Heart left ventricle (tissue), 16 donors: ENCODE data around the gene TRIM67. TPM values are rescaled to one million over a fixed set of nuclear protein-coding genes. Genes with fewer than 3 reads are reported as not detected.

Experiments used
- ATAC-seq, 4 donors: fragments of 200-7000 bp; cut with Tn5 transposase; one replicate each; pipeline ENCODE4 v1.9.1; 2020 to 2022; ENCODE audit warnings: moderate library complexity in 4 of 4, mild to moderate bottlenecking in 3 of 4, moderate number of reproducible peaks in 1 of 4
- DNase-seq, 5 donors: peaks; one replicate each; pipeline ENCODE4 v3.0.0-alpha.2; 2020
- H3K27ac ChIP-seq, 12 donors: fragments of 200-600 bp; sonication (generic) in 4 of 12; one replicate each; pipeline versions ENCODE4 v1.5.0 to v1.8.0; 2016 to 2022; ENCODE audit warnings: mild to moderate bottlenecking in 2 of 12
- H3K27me3 ChIP-seq, 9 donors: fragments of 200-600 bp; sonication (generic) in 2 of 9; one replicate each; pipeline versions ENCODE4 v1.5.1 to v1.8.0; 2016 to 2022; ENCODE audit warnings: mild to moderate bottlenecking in 3 of 9
- H3K36me3 ChIP-seq, 9 donors: fragments of 200-600 bp; sonication (generic) in 2 of 9; one replicate each; pipeline versions ENCODE4 v1.5.0 to v1.8.0; 2018 to 2022; ENCODE audit warnings: mild to moderate bottlenecking in 2 of 9
- H3K4me1 ChIP-seq, 12 donors: fragments of 200-600 bp; sonication (generic) in 4 of 12; one replicate each; pipeline versions ENCODE4 v1.5.0 to v1.8.0; 2016 to 2022; ENCODE audit warnings: mild to moderate bottlenecking in 3 of 12
- H3K4me3 ChIP-seq, 12 donors: fragments of 200-600 bp; sonication (generic) in 4 of 12; one replicate each; pipeline versions ENCODE4 v1.5.0 to v1.8.0; 2017 to 2022; ENCODE audit warnings: mild to moderate bottlenecking in 9 of 12, moderate library complexity in 4 of 12
- H3K9me3 ChIP-seq, 12 donors: fragments of 200-600 bp; sonication (generic) in 4 of 12; one replicate each; pipeline versions ENCODE4 v1.5.0 to v1.8.0; 2016 to 2022; ENCODE audit warnings: mild to moderate bottlenecking in 1 of 12
- POLR2A ChIP-seq, 2 donors: fragments of 450-650 bp; IDR thresholded peaks; one replicate each; pipeline ENCODE4 v1.6.1; 2017; ENCODE audit warnings: antibody characterized with exemption in 2 of 2, mild to moderate bottlenecking in 2 of 2, moderate library complexity in 2 of 2
- WGBS, 4 donors: extraction: QIAGEN DNeasy Blood & Tissue Kit in 2 of 4; methylation state at CpG; one replicate each; pipeline versions ENCODE4 v1.1.5 to v1.1.7; 2013 to 2018; 5-methylcytosine and 5-hydroxymethylcytosine counted together
- intact Hi-C, 10 donors: fragments of 100-400 bp; cut with DNase I; formaldehyde crosslinking; loops; one replicate each; pipeline versions ENCODE4 v1.11.1 to v1.14.2; 2022
- polyA plus RNA-seq, 2 donors: library from polyadenylated mRNA; stranded (reverse); fragments of 200-250 nt; gene quantifications; one replicate each; pipeline ENCODE4 v1.2.3, GENCODE V29; 2013
- total RNA-seq, 9 donors: library from RNA; depleted of rRNA in 2 of 9; stranded (reverse); fragments of >200 nt in 2 of 9; fragmentation: NEBNext Ultra II Directional in 3 of 9; extraction: Animal tissue kit (Norgen Biotek cat#: 25700) in 3 of 9; gene quantifications; one replicate each; pipeline versions ENCODE4 v1.1.0 to v1.2.4, GENCODE V29; 2016 to 2023
- TF ChIP-seq, protein P1 (sequence below), 12 donors: fragments of 200-600 bp; sonication (generic) in 4 of 12; IDR thresholded peaks; one replicate each; pipeline versions ENCODE4 v1.5.0 to v1.8.0; 2018 to 2022; ENCODE audit warnings: antibody characterized with exemption in 12 of 12, mild to moderate bottlenecking in 5 of 12
- donor health status: ischemic (EF 13 %, LVEDD 7.1; RV severe dilation, severe dysfunction).
- donor health status: healthy with polysubstance abuse.
- donor health status: DM: no; HTN: yes; CAD: no.
- donor health status: DM: no; HTN: no; CAD: no.
- donor health status: ischemic (EF 25% LVEDD 6.9; RV normal size, moderate dysfunction).
- donor health status: ischemic (EF 25% LVEDD 5.7; RV mildly dilated, moderate dysfunction).
- donor health status: healthy.
- donor health status: DM: yes; HTN: yes; CAD: no.
- donor health status: ischemic (EF 35%, LVEDD 5.7; RV mildly dilated, moderate dysfunction).
- donor health status: nonischemic (EF 11% LVEDD 7.7; RV severe dilation, severe dysfunction).
- donor health status: DM: yes; HTN: yes; CAD: no.
- donor health status: PGD.
- donor health status: ischemic (EF 29% LVEDD 5.4; RV normal size, mild dysfunction).
- donor health status: nonischemic (EF 23%, LVEDD 6.1; RV moderate dilation, normal function).

The TRIM67 gene
- total and polyA plus RNA-seq, 11 donors: 0.12 to 0.16 (median 0.13) TPM; not detected in 8

DNA sequence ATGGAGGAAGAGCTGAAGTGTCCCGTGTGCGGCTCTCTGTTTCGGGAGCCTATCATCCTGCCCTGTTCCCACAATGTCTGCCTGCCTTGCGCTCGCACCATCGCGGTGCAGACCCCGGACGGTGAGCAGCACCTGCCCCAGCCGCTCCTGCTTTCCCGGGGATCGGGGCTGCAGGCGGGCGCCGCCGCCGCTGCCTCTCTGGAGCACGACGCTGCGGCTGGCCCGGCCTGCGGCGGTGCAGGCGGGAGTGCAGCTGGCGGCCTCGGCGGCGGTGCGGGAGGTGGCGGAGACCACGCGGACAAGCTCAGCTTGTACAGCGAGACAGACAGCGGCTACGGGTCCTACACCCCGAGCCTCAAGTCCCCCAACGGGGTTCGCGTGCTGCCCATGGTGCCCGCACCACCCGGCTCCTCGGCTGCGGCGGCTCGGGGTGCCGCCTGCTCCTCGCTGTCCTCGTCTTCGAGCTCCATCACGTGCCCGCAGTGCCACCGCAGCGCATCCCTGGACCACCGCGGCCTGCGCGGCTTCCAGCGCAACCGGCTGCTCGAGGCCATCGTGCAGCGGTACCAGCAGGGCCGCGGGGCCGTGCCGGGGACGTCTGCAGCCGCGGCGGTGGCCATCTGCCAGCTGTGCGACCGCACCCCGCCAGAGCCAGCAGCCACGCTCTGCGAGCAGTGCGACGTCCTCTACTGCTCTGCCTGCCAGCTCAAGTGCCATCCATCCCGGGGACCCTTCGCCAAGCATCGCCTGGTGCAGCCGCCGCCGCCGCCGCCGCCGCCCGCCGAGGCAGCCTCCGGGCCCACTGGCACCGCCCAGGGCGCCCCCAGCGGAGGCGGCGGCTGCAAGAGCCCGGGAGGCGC lies 1.3 kb downstream of the TRIM67 start:
- TF ChIP-seq, protein P1, sequence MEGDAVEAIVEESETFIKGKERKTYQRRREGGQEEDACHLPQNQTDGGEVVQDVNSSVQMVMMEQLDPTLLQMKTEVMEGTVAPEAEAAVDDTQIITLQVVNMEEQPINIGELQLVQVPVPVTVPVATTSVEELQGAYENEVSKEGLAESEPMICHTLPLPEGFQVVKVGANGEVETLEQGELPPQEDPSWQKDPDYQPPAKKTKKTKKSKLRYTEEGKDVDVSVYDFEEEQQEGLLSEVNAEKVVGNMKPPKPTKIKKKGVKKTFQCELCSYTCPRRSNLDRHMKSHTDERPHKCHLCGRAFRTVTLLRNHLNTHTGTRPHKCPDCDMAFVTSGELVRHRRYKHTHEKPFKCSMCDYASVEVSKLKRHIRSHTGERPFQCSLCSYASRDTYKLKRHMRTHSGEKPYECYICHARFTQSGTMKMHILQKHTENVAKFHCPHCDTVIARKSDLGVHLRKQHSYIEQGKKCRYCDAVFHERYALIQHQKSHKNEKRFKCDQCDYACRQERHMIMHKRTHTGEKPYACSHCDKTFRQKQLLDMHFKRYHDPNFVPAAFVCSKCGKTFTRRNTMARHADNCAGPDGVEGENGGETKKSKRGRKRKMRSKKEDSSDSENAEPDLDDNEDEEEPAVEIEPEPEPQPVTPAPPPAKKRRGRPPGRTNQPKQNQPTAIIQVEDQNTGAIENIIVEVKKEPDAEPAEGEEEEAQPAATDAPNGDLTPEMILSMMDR (IDR thresholded peaks at IDR 0.05): no peak
- no peak for TF ChIP-seq POLR2A (IDR thresholded peaks at IDR 0.05)
- ATAC-seq (no peak), DNase-seq (no peak)
- H3K36me3 ChIP-seq: no peaks in the 10 kb centered on the region
- H3K27ac ChIP-seq: no peak overlapping the region
- WGBS, 4 donors: 6 to 10% (median 7%) methylated on average over 32 to 97 of the region's 97 CpGs; no CpG with 5 or more reads in 1 of the 4 donors
- peaks cover 27 to 81% (median 49%) of the 10 kb centered on the region in 9 donors for H3K27me3 ChIP-seq
- intact Hi-C loops: no loop called here
- peaks cover 5 to 34% (median 21%) of the 10 kb centered on the region in 12 donors for H3K4me1 ChIP-seq
- H3K4me3 ChIP-seq: peak overlapping the region in 11 of 12 donors; percentile 21 to 59 (median 48)
- no peaks in the 10 kb centered on the region for H3K9me3 ChIP-seq

DNA sequence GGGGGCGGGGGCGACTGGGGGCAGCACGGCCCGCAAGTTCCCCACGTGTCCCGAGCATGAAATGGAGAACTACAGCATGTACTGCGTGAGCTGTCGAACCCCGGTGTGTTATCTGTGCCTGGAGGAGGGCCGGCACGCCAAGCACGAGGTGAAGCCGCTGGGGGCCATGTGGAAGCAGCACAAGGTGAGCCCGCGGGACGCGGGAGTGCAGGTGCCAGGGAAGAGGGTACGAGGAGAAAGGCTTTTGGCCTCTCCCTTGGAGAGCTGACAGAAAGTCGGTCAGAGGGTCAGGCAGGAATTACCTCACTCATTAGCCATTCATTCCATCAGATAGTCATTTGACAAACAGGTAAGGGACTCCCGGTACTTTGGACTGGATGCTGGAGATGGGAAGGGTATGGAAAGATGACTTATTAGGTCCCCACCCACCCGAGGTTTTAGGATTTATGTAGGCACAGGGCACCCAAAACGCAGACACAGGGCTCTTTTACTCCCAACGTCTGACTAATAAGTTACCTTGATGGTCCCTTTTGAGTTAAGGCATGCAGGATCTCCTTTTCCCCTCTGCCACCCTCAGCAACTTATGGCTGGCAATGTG lies 2.1 kb downstream of the TRIM67 start:
- intact Hi-C loops: no loop called here
- no peak for DNase-seq
- Histone ChIP-seq H3K9me3 (no peaks in the 10 kb centered on the region), H3K4me3 (no peak overlapping the region), H3K27ac (no peak overlapping the region), H3K36me3 (no peaks in the 10 kb centered on the region), H3K4me1 (peaks cover 5 to 34% (median 21%) of the 10 kb centered on the region in 12 donors), H3K27me3 (peaks cover 27 to 77% (median 49%) of the 10 kb centered on the region in 9 donors)
- TF ChIP-seq, protein P1 (IDR thresholded peaks at IDR 0.05): no peak
- no peak for TF ChIP-seq POLR2A (IDR thresholded peaks at IDR 0.05)
- 21 to 41% (median 22%) methylated on average over 21 to 23 of the region's 23 CpGs for WGBS, 4 donors
- ATAC-seq: no peak

DNA sequence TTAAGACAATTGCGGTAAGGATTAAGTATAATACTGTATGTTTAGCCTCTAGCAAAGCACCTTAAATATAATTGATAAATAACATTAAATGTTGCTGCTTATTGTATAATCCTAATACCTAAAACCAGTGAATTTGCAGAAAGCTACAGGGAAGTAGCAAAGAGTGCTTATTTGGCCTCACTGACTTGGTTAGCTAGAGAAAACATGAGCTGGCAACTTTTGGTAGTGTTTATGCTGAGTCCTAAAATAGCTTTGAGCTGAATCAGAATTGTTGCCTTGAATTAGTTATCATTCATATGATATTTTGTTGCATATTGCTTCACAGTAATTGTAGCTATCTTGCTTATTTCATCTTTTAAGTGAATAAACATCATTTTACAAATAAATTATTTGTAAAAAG lies 3.5 kb downstream of the TRIM67 start:
- Histone ChIP-seq H3K27me3 (peaks cover 26 to 69% (median 47%) of the 10 kb centered on the region in 9 donors), H3K27ac (no peak overlapping the region), H3K36me3 (no peaks in the 10 kb centered on the region), H3K4me3 (no peak overlapping the region), H3K9me3 (no peaks in the 10 kb centered on the region), H3K4me1 (peaks cover 5 to 34% (median 21%) of the 10 kb centered on the region in 12 donors)
- intact Hi-C loops: no loop called here
- no peak for ATAC-seq
- no peak for DNase-seq
- TF ChIP-seq POLR2A (IDR thresholded peaks at IDR 0.05): no peak
- TF ChIP-seq, protein P1 (IDR thresholded peaks at IDR 0.05): no peak
- WGBS, 4 donors: 96 to 98% (median 97%) methylated on average over 1 of the region's 1 CpG

DNA sequence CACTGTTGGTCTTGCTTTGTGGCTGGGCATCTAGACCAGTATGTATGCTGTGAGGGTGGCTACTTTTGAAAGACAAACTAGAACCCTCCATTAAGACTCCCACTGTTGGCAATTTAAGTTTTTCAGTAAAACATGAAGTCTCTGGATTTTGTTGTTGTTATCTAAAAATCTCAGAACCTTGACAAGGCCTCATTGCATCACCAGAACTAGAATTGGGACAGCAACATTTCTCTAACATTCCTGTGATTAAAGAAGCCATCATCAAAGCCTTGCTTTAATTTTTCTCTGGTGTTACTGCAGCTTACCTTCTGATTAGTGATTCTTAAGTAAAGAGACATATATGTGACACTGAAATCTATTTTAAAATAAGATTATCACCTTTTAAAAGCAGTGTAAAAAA lies 4.5 kb downstream of the TRIM67 start:
- ATAC-seq (no peak), DNase-seq (no peak)
- Histone ChIP-seq H3K9me3 (no peaks in the 10 kb centered on the region), H3K4me3 (no peak overlapping the region), H3K27me3 (peaks cover 19 to 59% (median 37%) of the 10 kb centered on the region in 9 donors), H3K36me3 (no peaks in the 10 kb centered on the region), H3K27ac (no peak overlapping the region), H3K4me1 (peaks cover 5 to 25% (median 17%) of the 10 kb centered on the region in 12 donors)
- TF ChIP-seq POLR2A (IDR thresholded peaks at IDR 0.05): no peak
- TF ChIP-seq, protein P1 (IDR thresholded peaks at IDR 0.05): no peak
- intact Hi-C loops: no loop called here
